HepG2 (cell line): ENCODE measurements around the gene HDLBP. TPM values are rescaled to one million over a fixed set of nuclear protein-coding genes. Genes with fewer than 3 reads are reported as not detected.

Experiments used
- EEA1 ChIP-seq: sonication (generic); formaldehyde crosslinking; IDR thresholded peaks from 2 replicates; pipeline ENCODE4 v1.5.1; 2020; ENCODE audit warnings: mild to moderate bottlenecking, missing genetic modification reagents, borderline replicate concordance
- GRHL1 ChIP-seq: sonication (generic); formaldehyde crosslinking; conservative IDR thresholded peaks from 2 replicates; pipeline ENCODE4 v1.8.0; 2022; ENCODE audit warnings: missing genetic modification reagents
- HOXD1 ChIP-seq: sonication (generic); formaldehyde crosslinking; IDR thresholded peaks from 2 replicates; pipeline ENCODE4 v1.5.0; 2020; ENCODE audit warnings: missing genetic modification reagents
- MIER3 ChIP-seq: IDR thresholded peaks from 2 replicates; pipeline ENCODE4 v1.6.1; 2016; ENCODE audit warnings: missing compliant biosample characterization, borderline replicate concordance
- MNT ChIP-seq: fragments of 450-650 bp; IDR thresholded peaks from 2 replicates; pipeline ENCODE4 v1.6.1; 2016
- MTERF4 ChIP-seq: sonication (generic); formaldehyde crosslinking; IDR thresholded peaks from 2 replicates; pipeline ENCODE4 v1.8.0; 2023; ENCODE audit warnings: mild to moderate bottlenecking, missing genetic modification reagents
- XBP1 ChIP-seq: sonication (generic); formaldehyde crosslinking; IDR thresholded peaks from 2 replicates; pipeline ENCODE4 v1.5.0; 2020; ENCODE audit warnings: missing genetic modification reagents
- ZBED4 ChIP-seq: sonication (generic); formaldehyde crosslinking; IDR thresholded peaks from 2 replicates; pipeline ENCODE4 v1.4.0; 2020; ENCODE audit warnings: missing genetic modification reagents, borderline replicate concordance
- ZFP36 ChIP-seq: fragments of 150-350 bp; IDR thresholded peaks from 2 replicates; pipeline ENCODE4 v1.6.1; 2018; ENCODE audit warnings: borderline replicate concordance, low read length, low read depth; ENCODE audit not compliant: partially characterized antibody
- ZHX1 ChIP-seq: sonication (generic); formaldehyde crosslinking; IDR thresholded peaks from 2 replicates; pipeline ENCODE4 v1.8.1; 2022; ENCODE audit warnings: low read depth, mild to moderate bottlenecking, missing genetic modification reagents
- ZMYM4 ChIP-seq: sonication (generic); formaldehyde crosslinking; IDR thresholded peaks from 2 replicates; pipeline ENCODE4 v1.8.1; 2023; ENCODE audit warnings: mild to moderate bottlenecking, missing genetic modification reagents
- ZNF441 ChIP-seq: sonication (generic); formaldehyde crosslinking; IDR thresholded peaks from 2 replicates; pipeline ENCODE4 v1.7.0; 2021; ENCODE audit warnings: missing genetic modification reagents, borderline replicate concordance
- ZNF446 ChIP-seq: sonication (generic); formaldehyde crosslinking; IDR thresholded peaks from 2 replicates; pipeline ENCODE4 v1.5.0; 2020; ENCODE audit warnings: mild to moderate bottlenecking, missing genetic modification reagents
- ZNF572 ChIP-seq: sonication (generic); formaldehyde crosslinking; IDR thresholded peaks from 2 replicates; pipeline ENCODE4 v1.5.1; 2020; ENCODE audit warnings: mild to moderate bottlenecking, missing genetic modification reagents
- ZNF691 ChIP-seq: sonication (generic); formaldehyde crosslinking; IDR thresholded peaks from 2 replicates; pipeline ENCODE4 v1.4.0; 2020; ENCODE audit warnings: missing genetic modification reagents, low read depth, mild to moderate bottlenecking, borderline replicate concordance
- ZNF777 ChIP-seq: sonication (generic); formaldehyde crosslinking; IDR thresholded peaks from 2 replicates; pipeline ENCODE4 v1.4.0; 2020; ENCODE audit warnings: missing genetic modification reagents
- polyA plus RNA-seq, 8 experiments: library from polyadenylated mRNA; depleted of rRNA in 3 of 8; stranded (reverse) in 7 of 8; unstranded in 1 of 8; fragments of >200 nt; fragmentation: Illumina TruSeq in 4 of 8; extraction: Trizol in 4 of 8; gene quantifications; 2 replicates each; pipeline versions ENCODE4 v1.2.1 to v1.2.3, GENCODE V29; 2011 to 2016; ENCODE audit warnings: low read depth in 4 of 8, missing spikeins in 1 of 8, mixed read lengths in 1 of 8; ENCODE audit not compliant: insufficient read depth in 1 of 8
- total RNA-seq, 5 experiments: library from RNA; depleted of rRNA; stranded (reverse); fragments of >200 nt; fragmentation: Illumina TruSeq; extraction: Trizol; gene quantifications; 2 replicates each; pipeline ENCODE4 v1.2.3, GENCODE V29; 2016; ENCODE audit warnings: low read depth in 1 of 5

HDLBP gene
- total and polyA plus RNA-seq, 2 of the 13 experiments (the other 11 are each of a cell fraction or from before 2014, with no cell fraction given), result 464 to 707 TPM

GRCh38 chr2:241314226-241315092, 1.0 kb downstream of the HDLBP start (continued):
- peak; percentile 89; the same call in 1 of the 2 replicates for TF ChIP-seq ZNF777 (CRISPR knock-in tag)
- no peak for TF ChIP-seq GRHL1 (CRISPR knock-in tag)
- no peak for TF ChIP-seq MTERF4 (CRISPR knock-in tag)
- no peak for TF ChIP-seq ZNF572 (CRISPR knock-in tag)
- no peak for TF ChIP-seq ZMYM4 (CRISPR knock-in tag)
- TF ChIP-seq ZFP36, result peak; percentile 97
- no peak for TF ChIP-seq ZNF446
- no peak for TF ChIP-seq XBP1 (CRISPR knock-in tag)
- no peak for TF ChIP-seq ZNF441 (CRISPR knock-in tag)
- TF ChIP-seq HOXD1 (CRISPR knock-in tag), result no peak
- no peak for TF ChIP-seq ZHX1 (CRISPR knock-in tag)
- no peak for TF ChIP-seq MIER3 (CRISPR knock-in tag)
- TF ChIP-seq MNT, result no peak
- peak; percentile 57; the same call in 1 of the 2 replicates for TF ChIP-seq ZBED4 (CRISPR knock-in tag)
- no peak for TF ChIP-seq ZNF691 (CRISPR knock-in tag)
- TF ChIP-seq EEA1, result 0 out of 2 replicates have a peak, but pooled peaks have one; percentile 73
